Measurements from ENCODE around the gene EVC. TPM values are rescaled to one million over a fixed set of nuclear protein-coding genes. Genes with fewer than 3 reads are reported as not detected.
A peak's percentile ranks its signal among the peaks of the same experiment; 100 is the strongest.

Gene EVC
- 22.4 TPM for polyA plus RNA-seq (2013, experiment 1 of 2; ENCODE audit: insufficient read length)
- 20.4 TPM for polyA plus RNA-seq (2013, experiment 2 of 2; ENCODE audit: insufficient read length)

- peak; percentile 86 for DNase-seq
These were observed at the start of gene EVC for GRCh38 chr4:5710961-5711478. Gene EVC (plus strand): TSS chr4:5711201. CDS start chr4:5711381, 180 bp downstream.

DNA sequence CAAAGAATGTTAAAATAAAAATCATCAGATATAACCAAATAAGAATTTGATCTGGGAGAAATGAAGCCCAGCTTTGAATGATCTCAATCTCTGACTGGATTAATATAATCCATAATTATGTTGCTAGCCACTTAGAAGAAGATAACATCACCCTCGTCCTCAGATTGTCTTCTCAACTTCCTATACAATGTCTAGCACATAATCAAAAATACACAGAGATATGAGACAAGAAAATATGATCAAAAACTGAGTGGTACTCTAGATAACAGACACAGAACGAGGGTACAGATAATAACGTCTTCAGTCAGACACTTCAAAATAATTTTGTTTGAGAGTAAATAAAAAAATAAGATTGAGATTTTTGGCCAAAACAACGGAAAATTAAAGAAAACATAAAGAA, 49.8 kb upstream of the EVC start:
- DNase-seq, result no peak

- no peak for DNase-seq
These were observed 48.4 kb upstream of the EVC start for GRCh38 chr4:5662555-5662954.

- no peak for DNase-seq
These were observed 46.2 kb upstream of the EVC start for GRCh38 chr4:5664778-5665177.

DNA sequence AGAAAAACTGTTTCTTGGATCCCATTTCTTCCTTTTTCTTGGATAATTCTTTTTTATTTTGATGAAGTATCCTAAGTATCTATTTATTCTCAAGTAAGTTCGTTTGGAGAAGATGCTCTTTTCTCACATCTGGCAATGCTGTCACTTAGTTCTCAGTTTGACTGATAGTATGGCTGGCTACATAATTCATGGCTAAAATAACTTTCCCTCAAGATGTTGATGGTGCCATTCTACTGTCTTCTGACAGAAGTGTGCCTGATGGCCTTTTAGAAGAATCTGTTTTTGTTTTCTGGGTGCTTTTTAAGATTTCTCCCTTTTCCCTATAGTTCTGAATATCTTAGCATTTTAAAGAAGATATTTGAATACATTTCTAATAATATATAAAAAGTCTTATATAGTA, 44.3 kb upstream of the EVC start:
- DNase-seq, result no peak

DNA sequence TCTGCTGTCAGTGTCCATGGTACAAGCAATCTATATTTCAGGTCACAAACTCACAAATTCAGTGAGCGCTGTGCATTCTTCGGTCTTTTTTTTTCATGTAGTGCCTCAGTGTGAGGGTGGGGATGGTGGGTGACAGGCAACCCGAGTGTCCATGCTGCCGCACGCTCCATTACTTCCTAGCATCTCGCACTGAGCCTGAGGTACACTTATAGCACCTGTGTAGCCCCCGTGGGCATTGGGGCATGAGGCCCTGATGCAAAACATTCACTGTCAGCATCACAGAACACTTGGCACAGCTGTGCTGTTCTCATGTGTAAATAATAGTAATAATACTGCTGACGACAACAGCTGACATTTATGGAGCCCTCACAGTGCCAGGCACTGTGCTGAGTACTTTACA, 34.2 kb upstream of the EVC start:
- DNase-seq, result no peak

GRCh38 chr4:5678977-5679376, 32.0 kb upstream of the EVC start:
- DNase-seq, result no peak

- no peak for DNase-seq
These were observed 27.4 kb upstream of the EVC start for GRCh38 chr4:5683566-5683965.

- DNase-seq, result no peak
These were observed 25.7 kb upstream of the EVC start for GRCh38 chr4:5685296-5685695.

DNA sequence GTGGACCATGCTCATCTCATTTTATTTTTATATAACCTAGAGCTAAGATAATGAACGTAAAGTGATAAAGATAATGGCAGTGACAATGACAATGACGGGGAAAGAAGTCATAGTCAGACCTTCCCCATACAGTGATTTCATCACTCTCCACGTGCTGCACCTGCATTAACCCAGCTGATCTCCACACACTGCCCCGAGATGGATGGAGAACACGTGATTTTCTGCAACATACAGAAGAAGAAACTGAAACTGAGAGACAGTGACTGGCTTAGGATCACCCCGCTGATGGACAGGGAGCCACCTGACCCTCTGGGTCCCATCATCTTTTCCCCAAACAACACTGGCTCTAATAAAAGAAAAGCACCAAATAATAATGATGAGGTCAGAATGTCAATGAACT, 24.7 kb upstream of the EVC start:
- DNase-seq, result no peak

- no peak for DNase-seq
These were observed 21.9 kb upstream of the EVC start for GRCh38 chr4:5689065-5689464.

DNA sequence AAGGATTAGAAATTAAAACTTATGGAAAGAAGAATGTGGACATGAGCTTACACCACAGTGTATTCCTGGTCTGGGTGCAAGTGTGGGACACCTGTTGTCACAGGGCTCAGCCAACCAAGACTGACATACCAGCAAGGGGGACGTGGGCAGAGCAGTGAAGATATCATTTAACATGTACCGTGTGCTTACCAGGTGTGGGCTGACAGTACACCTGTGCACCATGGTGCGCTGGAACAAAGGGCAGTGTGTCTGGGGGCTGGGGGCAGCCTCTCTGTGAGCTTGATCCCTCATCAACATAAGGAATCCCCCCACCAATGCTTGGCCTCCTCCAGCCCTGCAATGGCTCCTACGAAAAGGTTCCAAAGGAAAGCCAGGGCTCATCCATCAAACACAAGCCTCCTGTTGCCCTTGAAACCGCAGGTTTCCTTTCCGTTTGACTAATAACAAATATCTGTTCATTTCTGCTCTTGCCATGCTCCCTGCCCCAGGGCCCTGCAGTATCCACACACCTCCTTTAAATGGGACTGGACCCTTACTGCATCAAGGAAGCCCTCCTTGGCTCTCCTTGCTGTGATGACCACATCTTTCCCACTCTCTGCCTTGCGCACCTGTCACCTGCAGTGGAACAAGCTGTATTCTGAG, 19.4 kb upstream of the EVC start:
- DNase-seq, result no peak

DNA sequence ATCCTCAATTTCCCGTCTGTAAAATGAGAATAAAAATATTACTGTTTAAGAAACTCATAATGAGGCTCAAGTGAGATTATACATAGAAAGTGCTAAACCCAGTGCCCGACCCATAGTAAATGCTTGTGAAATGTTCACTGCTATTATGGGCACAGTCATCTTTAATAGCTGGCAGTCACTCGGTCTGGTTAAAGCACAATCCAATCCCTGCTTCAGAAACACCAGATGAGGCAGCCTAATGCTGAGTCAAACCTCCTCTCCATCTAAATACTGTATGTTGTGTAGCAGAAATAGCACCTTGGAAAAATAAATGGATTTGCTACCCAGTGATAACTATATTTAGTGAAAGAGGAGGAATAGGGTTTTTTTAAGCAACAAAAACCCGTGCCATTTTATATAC, 17.1 kb upstream of the EVC start:
- DNase-seq, result no peak

DNA sequence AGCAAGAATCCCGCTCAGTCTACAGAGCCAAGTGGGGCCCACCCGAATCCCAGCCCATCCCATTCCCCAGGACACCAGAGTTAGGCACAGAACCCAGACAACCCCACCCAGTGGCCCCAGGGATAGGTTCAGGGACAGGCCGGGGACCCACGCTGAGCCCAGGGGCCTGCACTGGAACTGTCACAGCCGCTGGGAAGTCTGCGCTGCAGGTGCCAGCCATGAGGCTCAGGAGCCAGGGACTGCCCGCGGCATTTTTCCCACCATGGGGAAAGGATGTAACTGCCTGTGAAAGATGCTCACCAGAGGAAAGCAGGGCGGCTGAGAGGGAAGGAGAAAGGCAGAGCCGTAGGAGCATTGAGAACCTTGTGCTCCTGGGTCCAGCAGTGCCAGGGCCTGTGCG, 14.7 kb upstream of the EVC start:
- DNase-seq, result no peak

- DNase-seq, result no peak
These were observed 10.5 kb upstream of the EVC start for GRCh38 chr4:5700459-5700858.

GRCh38 chr4:5701971-5702370, 9.0 kb upstream of the EVC start:
- DNase-seq, result no peak

DNA sequence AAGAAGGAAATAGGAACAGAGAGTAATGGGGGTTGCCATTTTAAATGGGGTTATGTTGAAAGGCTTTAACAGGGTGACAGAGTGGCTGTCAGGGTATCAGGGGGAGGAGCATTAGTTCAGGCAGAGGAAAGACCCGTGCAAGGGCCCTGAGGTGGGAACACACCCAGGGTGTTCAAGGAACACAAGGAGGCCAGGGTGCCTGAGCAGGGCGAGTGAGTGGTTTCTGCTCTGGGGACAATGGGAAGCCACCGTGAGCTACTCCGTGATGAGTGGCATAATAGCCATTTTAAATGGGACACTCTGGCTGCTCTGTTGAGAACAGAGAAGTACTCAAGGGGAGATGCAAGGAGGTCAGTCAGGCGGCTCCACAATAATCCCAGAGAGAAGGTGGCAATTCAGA, 7.2 kb upstream of the EVC start:
- DNase-seq, result no peak

GRCh38 chr4:5704276-5704675, 6.7 kb upstream of the EVC start:
- no peak for DNase-seq

GRCh38 chr4:5705647-5706320, 5.2 kb upstream of the EVC start:
- no peak for DNase-seq

GRCh38 chr4:5706486-5707290, 4.3 kb upstream of the EVC start:
- no peak for DNase-seq

DNA sequence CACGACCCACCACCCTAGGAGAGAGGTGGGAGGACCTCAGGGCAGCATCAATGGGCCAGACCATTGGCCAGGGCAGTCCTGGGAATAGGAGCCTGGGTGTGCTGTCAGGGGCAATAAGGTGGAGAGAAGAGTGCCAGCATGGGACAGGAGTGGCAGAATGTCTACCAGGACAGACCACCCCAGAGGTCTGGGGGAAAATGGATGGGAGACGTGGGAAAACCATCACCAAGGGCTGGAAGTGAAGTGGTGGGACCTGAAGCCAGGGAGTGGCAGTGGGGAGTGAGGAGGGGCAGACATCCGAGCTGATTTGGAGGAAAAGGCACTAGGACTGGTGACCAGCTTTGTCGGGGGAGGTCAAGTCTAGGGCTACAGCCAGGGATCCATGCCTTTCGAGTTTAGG, 3.6 kb upstream of the EVC start:
- no peak for DNase-seq

GRCh38 chr4:5707778-5708448, 3.1 kb upstream of the EVC start:
- DNase-seq, result no peak
